ENCODE data around the gene PTBP3.
A peak's percentile ranks its signal among the peaks of the same experiment; 100 is the strongest.
"Not testable (repeated sequence)": the region's sequence is repeated elsewhere in the genome, so short reads cannot be mapped to it uniquely, and the experiment has no call there.

Gene PTBP3

GRCh38 chr9:112282841-112283240 is 50.6 kb downstream of the PTBP3 start:
- Mint-ChIP-seq H3K36me3 (ENCODE audit: low read depth) (peaks cover 52% of the 10 kb centered on the region), H3K9me3 (peaks cover 32% of the 10 kb centered on the region), H3K4me1 (peaks cover 31% of the 10 kb centered on the region), H3K27ac (peak overlapping the region; percentile 24)
- not testable (repeated sequence) for DNase-seq, H3K4me3 Mint-ChIP-seq, H3K27me3 Mint-ChIP-seq
- peak; percentile 36 for ATAC-seq

- Mint-ChIP-seq H3K4me1 (peaks cover 43% of the 10 kb centered on the region), H3K4me3 (no peak overlapping the region), H3K27ac (no peak overlapping the region), H3K36me3 (ENCODE audit: low read depth) (peaks cover 36% of the 10 kb centered on the region), H3K27me3 (no peaks in the 10 kb centered on the region), H3K9me3 (peaks cover 24% of the 10 kb centered on the region)
- no peak for DNase-seq
- no peak for ATAC-seq
These were observed 52.5 kb downstream of the PTBP3 start for GRCh38 chr9:112280904-112281303.

GRCh38 chr9:112279501-112279900 is 53.9 kb downstream of the PTBP3 start:
- Mint-ChIP-seq H3K27me3 (no peaks in the 10 kb centered on the region), H3K9me3 (peaks cover 12% of the 10 kb centered on the region), H3K4me1 (peaks cover 53% of the 10 kb centered on the region), H3K36me3 (ENCODE audit: low read depth) (peaks cover 31% of the 10 kb centered on the region), H3K4me3 (no peak overlapping the region), H3K27ac (no peak overlapping the region)
- ATAC-seq (no peak), DNase-seq (no peak)

- Mint-ChIP-seq H3K27me3 (no peaks in the 10 kb centered on the region), H3K9me3 (peaks cover under 1% of the 10 kb centered on the region)
These were observed 55.3 kb downstream of the PTBP3 start for GRCh38 chr9:112278152-112278551.

GRCh38 chr9:112274600-112274999 is 58.8 kb downstream of the PTBP3 start:
- Mint-ChIP-seq H3K4me1 (peaks cover 51% of the 10 kb centered on the region), H3K4me3 (no peak overlapping the region), H3K27ac (no peak overlapping the region), H3K27me3 (no peaks in the 10 kb centered on the region), H3K36me3 (ENCODE audit: low read depth) (peaks cover 18% of the 10 kb centered on the region), H3K9me3 (no peaks in the 10 kb centered on the region)
- DNase-seq = no peak
- ATAC-seq = no peak

More at GRCh38 chr9:112278152-112278551, 55.3 kb downstream of the PTBP3 start:
- Mint-ChIP-seq H3K4me3 (no peak overlapping the region), H3K4me1 (peaks cover 57% of the 10 kb centered on the region), H3K27ac (no peak overlapping the region), H3K36me3 (ENCODE audit: low read depth) (peaks cover 18% of the 10 kb centered on the region)
- DNase-seq (no peak), ATAC-seq (no peak)

- ATAC-seq (no peak), DNase-seq (no peak)
- H3K27ac Mint-ChIP-seq = no peak overlapping the region
- peaks cover 18% of the 10 kb centered on the region for H3K36me3 Mint-ChIP-seq (ENCODE audit: low read depth)
- no peak overlapping the region for H3K4me3 Mint-ChIP-seq
- no peaks in the 10 kb centered on the region for H3K9me3 Mint-ChIP-seq
- no peaks in the 10 kb centered on the region for H3K27me3 Mint-ChIP-seq
- peaks cover 48% of the 10 kb centered on the region for H3K4me1 Mint-ChIP-seq
These were observed 59.5 kb downstream of the PTBP3 start for GRCh38 chr9:112273876-112274275.

GRCh38 chr9:112271466-112272098 is 61.8 kb downstream of the PTBP3 start:
- Mint-ChIP-seq H3K9me3 (no peaks in the 10 kb centered on the region), H3K36me3 (ENCODE audit: low read depth) (peaks cover 23% of the 10 kb centered on the region), H3K27me3 (no peaks in the 10 kb centered on the region), H3K27ac (no peak overlapping the region), H3K4me1 (peaks cover 30% of the 10 kb centered on the region), H3K4me3 (no peak overlapping the region)
- ATAC-seq = no peak
- DNase-seq = no peak

GRCh38 chr9:112268413-112268812 is 65.0 kb downstream of the PTBP3 start:
- no peak for ATAC-seq
- Mint-ChIP-seq H3K27ac (no peak overlapping the region), H3K36me3 (ENCODE audit: low read depth) (peaks cover 29% of the 10 kb centered on the region), H3K4me1 (peaks cover 11% of the 10 kb centered on the region), H3K4me3 (no peak overlapping the region), H3K27me3 (no peaks in the 10 kb centered on the region), H3K9me3 (no peaks in the 10 kb centered on the region)
- DNase-seq = no peak

GRCh38 chr9:112267086-112267485 is 66.3 kb downstream of the PTBP3 start:
- not testable (repeated sequence) for H3K4me3 Mint-ChIP-seq, DNase-seq, H3K9me3 Mint-ChIP-seq, ATAC-seq, H3K27me3 Mint-ChIP-seq, H3K4me1 Mint-ChIP-seq, H3K27ac Mint-ChIP-seq
- peaks cover 27% of the 10 kb centered on the region for H3K36me3 Mint-ChIP-seq (ENCODE audit: low read depth)

GRCh38 chr9:112265391-112265790 is 68.0 kb downstream of the PTBP3 start:
- Mint-ChIP-seq H3K4me3 (no peak overlapping the region), H3K27ac (no peak overlapping the region), H3K4me1 (peaks cover 7% of the 10 kb centered on the region), H3K27me3 (no peaks in the 10 kb centered on the region), H3K36me3 (ENCODE audit: low read depth) (peaks cover 35% of the 10 kb centered on the region), H3K9me3 (no peaks in the 10 kb centered on the region)
- DNase-seq = no peak
- ATAC-seq = no peak

GRCh38 chr9:112262577-112262976 is 70.8 kb downstream of the PTBP3 start:
- Mint-ChIP-seq H3K9me3 (no peaks in the 10 kb centered on the region), H3K27me3 (no peaks in the 10 kb centered on the region), H3K4me3 (no peak overlapping the region), H3K36me3 (ENCODE audit: low read depth) (peaks cover 37% of the 10 kb centered on the region), H3K4me1 (peaks cover 7% of the 10 kb centered on the region), H3K27ac (no peak overlapping the region)
- DNase-seq (no peak), ATAC-seq (no peak)

GRCh38 chr9:112261133-112261532 is 72.3 kb downstream of the PTBP3 start:
- ATAC-seq = no peak
- Mint-ChIP-seq H3K27me3 (no peaks in the 10 kb centered on the region), H3K4me1 (peaks cover 7% of the 10 kb centered on the region), H3K36me3 (ENCODE audit: low read depth) (peaks cover 35% of the 10 kb centered on the region), H3K27ac (no peak overlapping the region), H3K4me3 (no peak overlapping the region), H3K9me3 (no peaks in the 10 kb centered on the region)
- no peak for DNase-seq

GRCh38 chr9:112258106-112258505 is 75.3 kb downstream of the PTBP3 start:
- Mint-ChIP-seq H3K4me3 (no peak overlapping the region), H3K27me3 (no peaks in the 10 kb centered on the region), H3K4me1 (peaks cover 7% of the 10 kb centered on the region), H3K9me3 (no peaks in the 10 kb centered on the region), H3K36me3 (ENCODE audit: low read depth) (peaks cover 31% of the 10 kb centered on the region), H3K27ac (no peak overlapping the region)
- DNase-seq = no peak
- ATAC-seq = no peak

- no peaks in the 10 kb centered on the region for H3K9me3 Mint-ChIP-seq
- peaks cover 25% of the 10 kb centered on the region for H3K36me3 Mint-ChIP-seq (ENCODE audit: low read depth)
- H3K27me3 Mint-ChIP-seq = no peaks in the 10 kb centered on the region
- H3K4me1 Mint-ChIP-seq = peaks cover 23% of the 10 kb centered on the region
- no peak for DNase-seq
- ATAC-seq = peak; percentile 29
- no peak overlapping the region for H3K27ac Mint-ChIP-seq
- H3K4me3 Mint-ChIP-seq = no peak overlapping the region
These were observed 81.2 kb downstream of the PTBP3 start for GRCh38 chr9:112252194-112252593.

- Mint-ChIP-seq H3K4me3 (no peak overlapping the region), H3K9me3 (no peaks in the 10 kb centered on the region), H3K27me3 (no peaks in the 10 kb centered on the region), H3K36me3 (ENCODE audit: low read depth) (peaks cover 28% of the 10 kb centered on the region), H3K4me1 (peaks cover 23% of the 10 kb centered on the region), H3K27ac (peak overlapping the region; percentile 65)
- DNase-seq = no peak
- ATAC-seq = peak; percentile 91
These were observed 84.1 kb downstream of the PTBP3 start for GRCh38 chr9:112249277-112249676.

GRCh38 chr9:112248722-112249121 is 84.7 kb downstream of the PTBP3 start:
- no peaks in the 10 kb centered on the region for H3K27me3 Mint-ChIP-seq
- no peak for DNase-seq
- H3K4me3 Mint-ChIP-seq = no peak overlapping the region
- H3K9me3 Mint-ChIP-seq = no peaks in the 10 kb centered on the region
- H3K27ac Mint-ChIP-seq = peak overlapping the region; percentile 65
- H3K4me1 Mint-ChIP-seq = peaks cover 23% of the 10 kb centered on the region
- H3K36me3 Mint-ChIP-seq (ENCODE audit: low read depth) = peaks cover 29% of the 10 kb centered on the region
- ATAC-seq = no peak

Measured in activated naive CD8-positive, alpha-beta T cell treated with anti-CD3 and anti-CD28 coated beads, Interleukin-2, amount 50 U/mL, for 24 hours (primary cell).